NCI-H2196 (cell line): ENCODE measurements around the gene TOMM22.

Experiments used
- DNase-seq: peaks from one replicate; lab custom pipeline; 2025; ENCODE audit not compliant: unreplicated experiment; lab: John Stamatoyannopoulos, UW

Gene TOMM22

GRCh38 chr22:38733329-38733723 lies 51.6 kb downstream of the TOMM22 start:
- peak; percentile 27 for DNase-seq

GRCh38 chr22:38733724-38734381 lies 52.1 kb downstream of the TOMM22 start:
- peak; percentile 81 for DNase-seq

- DNase-seq = no peak
Measured at GRCh38 chr22:38734421-38735100, 52.8 kb downstream of the TOMM22 start.
